ENCODE data around the gene SLC22A14. TPM values are rescaled to one million over a fixed set of nuclear protein-coding genes. Genes with fewer than 3 reads are reported as not detected.

Gene SLC22A14
- total RNA-seq, 1 experiment from 2014 or later, result not detected

DNA sequence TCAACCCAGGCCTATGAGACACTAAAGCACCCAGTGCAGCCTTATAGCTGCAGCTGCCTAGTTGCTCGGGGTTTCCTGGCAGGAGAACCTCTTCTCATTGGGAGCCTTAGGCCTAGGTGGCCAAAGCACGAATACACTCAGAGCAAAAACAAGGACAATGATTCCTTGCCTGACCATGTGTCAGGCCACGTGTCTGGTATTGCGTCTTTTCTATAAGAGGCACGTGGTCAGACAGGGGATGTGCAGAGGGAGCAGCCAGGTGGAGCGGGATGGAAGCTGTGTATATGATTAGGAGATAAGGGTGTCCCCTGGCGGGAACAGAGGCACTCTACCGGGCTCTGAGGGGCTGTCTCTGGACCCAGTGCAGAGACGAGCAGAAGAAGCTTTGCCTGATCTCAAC is 26.4 kb downstream of the SLC22A14 start:
- H4K91ac ChIP-seq (ENCODE audit: insufficient read length, low read depth, low read length), result no peak overlapping the region
- H3T11ph ChIP-seq (ENCODE audit: low read length), result no peak overlapping the region
- no peaks in the 10 kb centered on the region for H3K79me1 ChIP-seq (ENCODE audit: insufficient read depth, low read depth, low read length, poor library complexity, severe bottlenecking)
- no peaks in the 10 kb centered on the region for H3K23me2 ChIP-seq (ENCODE audit: insufficient read length, low read depth, low read length, poor library complexity, severe bottlenecking)
- Mint-ChIP-seq H3K27me3 (ENCODE audit: low read depth) (no peaks in the 10 kb centered on the region; the same call in none of the 2 replicates), H3K36me3 (ENCODE audit: insufficient read depth in 1 of 3, low read depth in 3 of 3) (no peaks in the 10 kb centered on the region), H3K4me1 (no peaks in the 10 kb centered on the region), H3K27ac (no peak overlapping the region), H3K9me3 (peaks cover 0 to 2% of the 10 kb centered on the region in 2 experiments; a peak in 3 of 5 replicates), H3K4me3 (no peak overlapping the region)
- no peaks in the 10 kb centered on the region for H3K27me3 ChIP-seq (ENCODE audit: insufficient read depth, low read length)
- TF ChIP-seq CTCF (conservative IDR thresholded peaks at IDR 0.05), result no peak
- H2BK120ac ChIP-seq (ENCODE audit: low read depth, low read length, poor library complexity, severe bottlenecking), result no peak overlapping the region
- no peak overlapping the region for H3K4me2 ChIP-seq (ENCODE audit: insufficient read depth, insufficient read length, low read length)
- H3K4me1 ChIP-seq (ENCODE audit: insufficient read depth, low read length), result no peaks in the 10 kb centered on the region
- H2AK5ac ChIP-seq (ENCODE audit: insufficient read length, low read length), result no peak overlapping the region
- H2BK15ac ChIP-seq (ENCODE audit: low read depth, low read length), result no peak overlapping the region
- no peak overlapping the region for H4K5ac ChIP-seq (ENCODE audit: insufficient read length, low read depth, low read length)
- H3K4ac ChIP-seq (ENCODE audit: low read depth, low read length), result no peak overlapping the region
- H2BK5ac ChIP-seq (ENCODE audit: insufficient read length, low read length), result no peak overlapping the region
- no peaks in the 10 kb centered on the region for H3K9me3 ChIP-seq (ENCODE audit: control insufficient read depth, low read depth, low read length)
- H3K14ac ChIP-seq (ENCODE audit: insufficient read depth, low read length), result no peak overlapping the region
- H2BK12ac ChIP-seq (ENCODE audit: insufficient read length, low read depth, low read length), result no peak overlapping the region
- H4K20me1 ChIP-seq (ENCODE audit: control insufficient read depth, insufficient read depth, insufficient read length), result no peaks in the 10 kb centered on the region
- no peak overlapping the region for H2AFZ ChIP-seq (ENCODE audit: low read length)
- no peaks in the 10 kb centered on the region for H3K79me2 ChIP-seq (ENCODE audit: insufficient read depth, low read length)
- no peak overlapping the region for H3K18ac ChIP-seq (ENCODE audit: insufficient read length, low read depth, low read length)
- H4K8ac ChIP-seq (replicated peaks; ENCODE audit: insufficient read length, low read depth, low read length), result no peak overlapping the region
- no peak overlapping the region for H3K9ac ChIP-seq (ENCODE audit: extremely low read depth, insufficient read length, low read length)
- no peak overlapping the region for H2BK20ac ChIP-seq (ENCODE audit: low read depth, low read length, poor library complexity, severe bottlenecking)
- no peak overlapping the region for H3K56ac ChIP-seq (ENCODE audit: insufficient read length, low read depth, low read length)
- H3K23ac ChIP-seq (ENCODE audit: insufficient read length, low read depth, low read length), result no peak overlapping the region
- H3K27ac ChIP-seq (ENCODE audit: insufficient read length, low read depth, low read length), result no peak overlapping the region
- DNase-seq, result no peak
- no CpG with 5 or more reads among the region's 9 CpGs for WGBS (ENCODE audit: extremely low coverage, insufficient read length, low lambda C conversion rate)

Data from H9 (cell line).